GM12874 (cell line): ENCODE measurements around the gene SRRM3.

ENCODE experiments used
- TF ChIP-seq, protein P1 (sequence below): IDR thresholded peaks from 2 replicates; pipeline ENCODE4 v1.5.1; 2011; ENCODE audit warnings: low read depth, mild to moderate bottlenecking, control low read depth, low read length, moderate library complexity; ENCODE audit not compliant: insufficient read depth

The SRRM3 gene

DNA sequence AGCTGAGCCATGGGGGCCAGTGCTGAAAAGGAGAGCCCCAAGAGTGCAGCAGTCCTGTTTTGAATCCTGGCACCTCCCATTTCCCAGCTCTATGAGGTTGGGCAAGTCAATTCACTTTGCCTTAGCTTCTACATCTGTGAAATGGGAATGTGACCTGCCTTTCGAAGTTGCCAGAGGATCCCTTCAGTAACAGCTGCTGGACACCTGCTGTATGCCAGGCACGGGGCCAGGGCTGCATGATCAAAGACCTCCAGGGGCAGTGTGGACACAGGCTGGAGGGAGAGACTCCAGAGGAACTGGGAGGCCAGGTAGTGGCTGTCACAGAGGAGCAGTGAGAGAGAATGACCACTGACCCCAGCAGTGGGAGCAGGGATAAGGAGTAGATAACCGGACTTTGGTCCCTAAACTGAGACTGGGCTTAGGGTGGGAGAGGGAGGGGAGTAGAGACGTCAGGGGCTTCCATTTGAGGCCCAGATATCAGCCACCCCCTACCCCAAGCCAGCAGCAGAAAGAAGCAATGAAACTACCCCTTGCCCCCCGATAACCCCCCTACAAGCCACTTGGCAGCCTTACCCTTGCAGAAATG is 45.2 kb downstream of the SRRM3 start:
- TF ChIP-seq, protein P1, sequence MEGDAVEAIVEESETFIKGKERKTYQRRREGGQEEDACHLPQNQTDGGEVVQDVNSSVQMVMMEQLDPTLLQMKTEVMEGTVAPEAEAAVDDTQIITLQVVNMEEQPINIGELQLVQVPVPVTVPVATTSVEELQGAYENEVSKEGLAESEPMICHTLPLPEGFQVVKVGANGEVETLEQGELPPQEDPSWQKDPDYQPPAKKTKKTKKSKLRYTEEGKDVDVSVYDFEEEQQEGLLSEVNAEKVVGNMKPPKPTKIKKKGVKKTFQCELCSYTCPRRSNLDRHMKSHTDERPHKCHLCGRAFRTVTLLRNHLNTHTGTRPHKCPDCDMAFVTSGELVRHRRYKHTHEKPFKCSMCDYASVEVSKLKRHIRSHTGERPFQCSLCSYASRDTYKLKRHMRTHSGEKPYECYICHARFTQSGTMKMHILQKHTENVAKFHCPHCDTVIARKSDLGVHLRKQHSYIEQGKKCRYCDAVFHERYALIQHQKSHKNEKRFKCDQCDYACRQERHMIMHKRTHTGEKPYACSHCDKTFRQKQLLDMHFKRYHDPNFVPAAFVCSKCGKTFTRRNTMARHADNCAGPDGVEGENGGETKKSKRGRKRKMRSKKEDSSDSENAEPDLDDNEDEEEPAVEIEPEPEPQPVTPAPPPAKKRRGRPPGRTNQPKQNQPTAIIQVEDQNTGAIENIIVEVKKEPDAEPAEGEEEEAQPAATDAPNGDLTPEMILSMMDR: no peak

DNA sequence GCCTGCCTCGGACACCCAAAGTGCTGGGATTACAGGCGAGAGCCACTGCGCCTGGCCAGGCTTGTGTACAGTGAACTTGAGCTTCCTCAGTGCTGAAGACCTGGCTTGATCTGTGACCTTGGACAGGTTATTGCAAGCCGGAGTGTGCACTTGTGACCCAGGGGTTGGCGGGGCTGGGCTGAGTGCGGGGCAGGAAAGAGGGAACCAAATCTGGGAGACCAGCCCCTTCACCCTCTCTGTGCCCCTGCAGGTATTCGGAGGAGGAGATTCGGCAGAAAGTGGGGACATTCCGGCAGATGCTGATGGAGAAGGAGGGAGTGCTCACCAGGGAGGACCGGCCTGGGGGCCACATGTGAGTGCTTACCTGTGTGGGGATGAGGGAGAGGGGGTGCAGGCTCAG is 46.2 kb downstream of the SRRM3 start:
- TF ChIP-seq, protein P1: no peak

DNA sequence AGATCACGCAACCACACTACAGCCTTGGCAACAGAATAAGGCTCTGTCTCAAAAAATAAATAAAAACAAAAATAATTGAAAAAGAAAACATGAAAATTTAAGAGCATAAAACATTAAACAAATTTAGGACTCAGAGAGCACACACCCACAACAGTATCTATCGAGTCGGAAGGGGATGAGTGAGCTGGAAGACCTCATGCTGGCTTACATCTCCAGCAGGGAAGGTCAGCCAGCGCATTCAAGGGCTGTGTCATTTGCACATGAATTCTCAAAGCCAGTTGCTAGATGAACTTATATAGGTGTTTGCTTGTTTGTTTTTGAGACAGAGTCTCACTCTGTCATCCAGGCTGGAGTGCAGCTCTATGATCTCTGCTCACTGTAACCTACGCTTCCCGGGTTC is 50.3 kb downstream of the SRRM3 start:
- TF ChIP-seq, protein P1: no peak

DNA sequence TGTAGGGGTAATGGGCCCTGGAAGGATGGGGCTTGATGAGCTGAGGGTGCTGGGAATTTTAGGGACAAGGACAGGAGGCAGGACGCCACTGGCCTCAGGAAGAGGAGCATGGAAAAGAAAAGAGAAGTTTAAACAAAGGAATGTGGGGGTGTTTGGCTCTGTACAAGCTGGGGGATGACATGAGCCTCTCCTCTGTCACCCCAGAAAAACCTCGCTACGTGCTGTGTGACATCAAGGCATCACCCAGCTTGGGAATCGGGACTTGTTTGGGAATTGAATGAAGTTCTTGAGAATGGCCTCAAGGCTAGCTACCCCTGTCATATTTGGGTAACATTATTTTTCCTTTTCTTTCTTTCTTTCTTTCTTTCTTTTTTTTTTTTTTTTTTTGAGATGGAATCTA is 53.1 kb downstream of the SRRM3 start:
- TF ChIP-seq, protein P1: no peak

DNA sequence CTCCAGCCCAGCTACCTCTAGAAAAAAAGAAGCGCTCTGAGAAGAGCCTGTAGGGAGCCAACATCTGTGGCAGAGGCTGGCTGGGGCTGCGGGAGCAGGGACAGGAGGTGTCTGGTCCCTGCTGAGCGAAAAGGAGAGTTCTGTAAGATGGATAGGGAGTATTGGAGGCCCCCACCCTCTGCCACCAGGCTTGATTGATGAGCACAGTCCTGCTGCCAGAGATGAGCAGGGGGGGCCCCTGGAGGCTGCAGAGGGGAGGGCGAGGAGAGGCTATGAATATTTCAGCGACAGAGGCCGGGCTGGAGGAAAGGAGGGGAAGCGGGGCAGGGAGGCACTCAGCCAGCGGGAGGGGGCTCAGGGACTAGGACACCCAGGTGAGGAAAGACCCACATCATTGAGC is 56.3 kb downstream of the SRRM3 start:
- TF ChIP-seq, protein P1: no peak

DNA sequence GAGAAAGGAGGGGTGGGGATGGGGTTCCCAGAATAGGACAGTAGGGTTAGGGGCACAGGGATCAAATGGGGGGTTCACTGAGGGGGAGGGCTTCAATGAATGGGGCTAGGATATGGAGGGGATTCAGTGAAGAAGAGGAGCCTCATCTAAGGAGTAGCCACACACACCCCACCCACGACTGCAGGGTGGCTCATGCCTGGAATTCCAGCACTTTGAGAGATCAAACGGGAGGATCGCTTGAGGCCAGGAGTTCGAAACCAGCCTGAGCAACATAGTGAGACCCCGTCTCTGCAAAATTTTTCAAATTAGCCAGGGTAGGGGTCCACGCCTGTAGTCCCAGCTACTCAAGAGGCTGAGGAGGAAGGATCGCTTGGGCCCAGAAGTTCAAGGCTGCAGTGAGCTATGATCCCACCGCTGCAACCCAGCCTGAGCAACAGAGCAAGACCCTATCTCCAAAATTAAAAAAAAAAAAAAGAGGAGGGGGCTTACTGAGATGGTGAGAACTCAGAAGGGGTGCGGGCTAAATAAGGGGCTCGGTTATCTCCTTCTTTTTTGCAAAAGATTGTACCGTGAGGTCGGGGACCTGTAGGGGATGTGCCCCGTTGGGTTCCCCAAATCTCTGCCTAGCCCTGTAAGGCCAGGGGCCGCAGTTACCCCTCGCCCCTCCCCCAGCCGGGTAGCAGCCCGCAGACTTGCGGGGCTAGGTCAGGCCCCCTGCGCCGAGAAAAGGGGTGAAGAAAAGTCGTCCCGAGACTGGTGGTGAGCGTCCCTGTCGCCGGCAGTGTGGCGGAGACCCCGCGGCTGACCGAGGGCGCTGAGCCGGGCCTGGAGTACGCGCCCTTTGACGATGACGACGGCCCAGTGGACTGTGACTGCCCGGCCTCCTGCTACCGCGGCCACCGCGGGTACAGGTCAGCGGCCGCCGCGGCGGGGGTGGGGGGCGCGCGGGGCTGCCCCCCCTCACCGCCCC is 57.7 kb downstream of the SRRM3 start:
- TF ChIP-seq, protein P1: no peak

DNA sequence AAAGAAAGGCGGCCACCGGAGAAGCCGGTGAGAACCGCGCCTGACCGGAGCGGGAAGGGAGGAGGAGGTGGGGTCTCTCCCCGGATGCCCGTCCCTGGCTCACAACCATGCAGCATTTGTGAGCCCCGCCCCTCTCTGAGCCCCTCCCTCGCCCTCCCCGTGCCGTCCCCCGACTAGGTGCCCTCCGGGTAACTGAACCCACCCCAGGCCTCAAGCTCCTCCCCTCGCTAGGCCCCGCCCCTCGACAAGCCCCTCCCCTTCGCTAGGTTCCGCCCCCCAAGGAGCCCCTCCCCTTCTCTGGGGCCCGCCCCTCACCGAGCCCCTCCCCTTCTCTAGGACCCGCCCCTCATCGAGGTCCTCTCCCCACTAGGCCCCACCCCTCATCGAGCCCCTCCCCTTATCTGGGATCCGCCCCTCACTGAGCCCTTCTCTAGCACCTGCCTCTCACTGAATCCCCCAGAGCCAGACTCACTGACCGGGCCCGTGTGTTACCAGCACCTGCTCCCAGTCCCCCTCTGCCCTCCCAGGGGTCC is 58.5 kb downstream of the SRRM3 start:
- TF ChIP-seq, protein P1: no peak
